ENCODE results near the gene MMP17.

MMP17 gene

GRCh38 chr12:131830914-131831571 lies 2.9 kb downstream of the MMP17 start:
- DNase-seq, result peak; percentile 69

- DNase-seq, result peak; percentile 67
Observed at GRCh38 chr12:131831635-131832041, 3.4 kb downstream of the MMP17 start.

GRCh38 chr12:131832321-131833231 lies 4.4 kb downstream of the MMP17 start:
- DNase-seq, result peak; percentile 86

GRCh38 chr12:131833288-131833895 lies 5.2 kb downstream of the MMP17 start:
- no peak for DNase-seq

- peak; percentile 9 for DNase-seq
Observed at GRCh38 chr12:131833896-131834641, 5.9 kb downstream of the MMP17 start.

- no peak for DNase-seq
Observed at GRCh38 chr12:131834798-131835615, 6.8 kb downstream of the MMP17 start.

GRCh38 chr12:131835616-131836171 lies 7.5 kb downstream of the MMP17 start:
- no peak for DNase-seq

- no peak for DNase-seq
Observed at GRCh38 chr12:131836193-131836592, 8.0 kb downstream of the MMP17 start.

- DNase-seq, result no peak
Observed at GRCh38 chr12:131836714-131837397, 8.7 kb downstream of the MMP17 start.

GRCh38 chr12:131840643-131841416 lies 12.6 kb downstream of the MMP17 start:
- DNase-seq, result no peak

GRCh38 chr12:131841547-131841946 lies 13.4 kb downstream of the MMP17 start:
- DNase-seq, result no peak

GRCh38 chr12:131842169-131842568 lies 14.0 kb downstream of the MMP17 start:
- DNase-seq, result no peak

- no peak for DNase-seq
Observed at GRCh38 chr12:131843527-131843926, 15.3 kb downstream of the MMP17 start.

- DNase-seq, result no peak
Observed at GRCh38 chr12:131844140-131844539, 15.9 kb downstream of the MMP17 start.

GRCh38 chr12:131844656-131845055 lies 16.5 kb downstream of the MMP17 start:
- DNase-seq, result no peak

- DNase-seq, result no peak
Observed at GRCh38 chr12:131845121-131845520, 16.9 kb downstream of the MMP17 start.

- no peak for DNase-seq
Observed at GRCh38 chr12:131847456-131847855, 19.3 kb downstream of the MMP17 start.

- DNase-seq, result no peak
Observed at GRCh38 chr12:131848753-131849152, 20.6 kb downstream of the MMP17 start.

- no peak for DNase-seq
Observed at GRCh38 chr12:131849700-131850553, 21.7 kb downstream of the MMP17 start.

Data from NCI-H345 (cell line).